PC-3 (cell line): ENCODE data around the gene CSTF3.

ENCODE experiments used
- EZH2phosphoT487 ChIP-seq: fragments of 300-600 bp; sonication (generic); IDR thresholded peaks from 2 replicates; pipeline ENCODE4 v1.6.1; 2018; ENCODE audit warnings: mild to moderate bottlenecking, antibody characterized with exemption, low read length, borderline replicate concordance
- TF ChIP-seq, protein P1 (sequence below): fragments of 300-600 bp; sonication (generic); conservative IDR thresholded peaks from 2 replicates; pipeline ENCODE4 v1.5.1; 2017; ENCODE audit warnings: antibody characterized with exemption, low read depth, mild to moderate bottlenecking, low read length

DNA sequence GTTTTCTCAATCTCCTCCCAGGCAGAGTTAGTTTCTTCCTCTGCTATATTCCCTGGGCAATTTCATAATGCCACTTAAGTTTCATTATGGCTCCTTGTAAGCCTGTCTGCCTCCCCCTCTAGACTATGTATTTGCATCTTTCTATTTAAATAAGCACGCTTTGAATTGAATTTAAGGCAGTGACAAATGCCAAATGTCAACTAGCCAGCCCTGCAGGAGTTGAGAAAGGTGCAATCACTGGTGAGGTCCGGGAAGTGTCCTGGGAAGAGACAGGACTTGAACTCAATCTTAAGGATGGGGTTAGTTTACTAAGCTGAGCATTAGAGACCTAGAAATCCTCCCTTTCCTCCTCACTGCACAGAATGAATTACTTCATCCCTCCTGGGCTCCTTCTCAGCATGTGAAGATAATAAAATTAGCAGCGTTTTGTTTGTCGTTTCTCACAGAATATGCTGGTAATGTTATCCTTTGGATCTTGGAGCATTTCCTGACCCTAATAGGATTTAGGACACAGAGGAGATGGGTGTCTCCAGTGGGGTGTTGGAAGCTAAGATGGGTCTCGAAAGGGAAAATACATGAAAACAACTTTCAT is 120.3 kb downstream of the CSTF3 start:
- TF ChIP-seq, protein P1, sequence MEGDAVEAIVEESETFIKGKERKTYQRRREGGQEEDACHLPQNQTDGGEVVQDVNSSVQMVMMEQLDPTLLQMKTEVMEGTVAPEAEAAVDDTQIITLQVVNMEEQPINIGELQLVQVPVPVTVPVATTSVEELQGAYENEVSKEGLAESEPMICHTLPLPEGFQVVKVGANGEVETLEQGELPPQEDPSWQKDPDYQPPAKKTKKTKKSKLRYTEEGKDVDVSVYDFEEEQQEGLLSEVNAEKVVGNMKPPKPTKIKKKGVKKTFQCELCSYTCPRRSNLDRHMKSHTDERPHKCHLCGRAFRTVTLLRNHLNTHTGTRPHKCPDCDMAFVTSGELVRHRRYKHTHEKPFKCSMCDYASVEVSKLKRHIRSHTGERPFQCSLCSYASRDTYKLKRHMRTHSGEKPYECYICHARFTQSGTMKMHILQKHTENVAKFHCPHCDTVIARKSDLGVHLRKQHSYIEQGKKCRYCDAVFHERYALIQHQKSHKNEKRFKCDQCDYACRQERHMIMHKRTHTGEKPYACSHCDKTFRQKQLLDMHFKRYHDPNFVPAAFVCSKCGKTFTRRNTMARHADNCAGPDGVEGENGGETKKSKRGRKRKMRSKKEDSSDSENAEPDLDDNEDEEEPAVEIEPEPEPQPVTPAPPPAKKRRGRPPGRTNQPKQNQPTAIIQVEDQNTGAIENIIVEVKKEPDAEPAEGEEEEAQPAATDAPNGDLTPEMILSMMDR = no peak
- TF ChIP-seq EZH2phosphoT487 = no peak
